GM19395 (cell line): ENCODE results near the gene NBPF19.
"Not testable (repeated sequence)": the region's sequence is repeated elsewhere in the genome, so short reads cannot be mapped to it uniquely, and the experiment has no call there.

ENCODE experiments used
- ATAC-seq: cut with Tn5 transposase; IDR thresholded peaks from one replicate; pipeline ENCODE4 v1.9.1; 2021; ENCODE audit warnings: mild to moderate bottlenecking, moderate library complexity; ENCODE audit not compliant: unreplicated experiment

Gene NBPF19

GRCh38 chr1:149474745-149475144 lies at the start of gene NBPF19:
TSS of gene NBPF19 (plus strand) at chr1:149475045. CDS start at chr1:149475933, 888 bp downstream.
- not testable (repeated sequence) for ATAC-seq

GRCh38 chr1:149428317-149428716 lies 46.5 kb upstream of the NBPF19 start:
- ATAC-seq: not testable (repeated sequence)

- ATAC-seq: not testable (repeated sequence)
Measured at GRCh38 chr1:149445451-149445850, 29.4 kb upstream of the NBPF19 start.

- ATAC-seq: not testable (repeated sequence)
Measured at GRCh38 chr1:149452196-149452595, 22.6 kb upstream of the NBPF19 start.

- not testable (repeated sequence) for ATAC-seq
Measured at GRCh38 chr1:149452652-149453051, 22.2 kb upstream of the NBPF19 start.

GRCh38 chr1:149558350-149558825 lies 83.5 kb downstream of the NBPF19 start:
- not testable (repeated sequence) for ATAC-seq

- not testable (repeated sequence) for ATAC-seq
Measured at GRCh38 chr1:149561806-149562205, 87.0 kb downstream of the NBPF19 start.

- ATAC-seq: not testable (repeated sequence)
Measured at GRCh38 chr1:149565485-149565884, 90.6 kb downstream of the NBPF19 start.

- not testable (repeated sequence) for ATAC-seq
Measured at GRCh38 chr1:149572763-149573162, 97.9 kb downstream of the NBPF19 start.

GRCh38 chr1:149585592-149585991 lies 110.7 kb downstream of the NBPF19 start:
- not testable (repeated sequence) for ATAC-seq
